Esophagus squamous epithelium (tissue), 4 donors: Measurements from ENCODE around the gene AHDC1.

Source experiments
- POLR2A ChIP-seq, 4 donors: fragments of 450-650 bp; IDR thresholded peaks; one replicate each; pipeline ENCODE4 v1.6.1; 2017; ENCODE audit warnings: antibody characterized with exemption in 4 of 4, mild to moderate bottlenecking in 4 of 4, moderate library complexity in 3 of 4
- TF ChIP-seq, protein P1 (sequence below), 6 experiments: fragments of 450-650 bp in 4 of 6; fragments of 200-600 bp in 2 of 6; sonication (generic) in 2 of 6; IDR thresholded peaks; one replicate each; pipeline ENCODE4 v1.5.1; 2016 to 2019; ENCODE audit warnings: antibody characterized with exemption in 6 of 6, mild to moderate bottlenecking in 4 of 6, moderate library complexity in 4 of 6

DNA sequence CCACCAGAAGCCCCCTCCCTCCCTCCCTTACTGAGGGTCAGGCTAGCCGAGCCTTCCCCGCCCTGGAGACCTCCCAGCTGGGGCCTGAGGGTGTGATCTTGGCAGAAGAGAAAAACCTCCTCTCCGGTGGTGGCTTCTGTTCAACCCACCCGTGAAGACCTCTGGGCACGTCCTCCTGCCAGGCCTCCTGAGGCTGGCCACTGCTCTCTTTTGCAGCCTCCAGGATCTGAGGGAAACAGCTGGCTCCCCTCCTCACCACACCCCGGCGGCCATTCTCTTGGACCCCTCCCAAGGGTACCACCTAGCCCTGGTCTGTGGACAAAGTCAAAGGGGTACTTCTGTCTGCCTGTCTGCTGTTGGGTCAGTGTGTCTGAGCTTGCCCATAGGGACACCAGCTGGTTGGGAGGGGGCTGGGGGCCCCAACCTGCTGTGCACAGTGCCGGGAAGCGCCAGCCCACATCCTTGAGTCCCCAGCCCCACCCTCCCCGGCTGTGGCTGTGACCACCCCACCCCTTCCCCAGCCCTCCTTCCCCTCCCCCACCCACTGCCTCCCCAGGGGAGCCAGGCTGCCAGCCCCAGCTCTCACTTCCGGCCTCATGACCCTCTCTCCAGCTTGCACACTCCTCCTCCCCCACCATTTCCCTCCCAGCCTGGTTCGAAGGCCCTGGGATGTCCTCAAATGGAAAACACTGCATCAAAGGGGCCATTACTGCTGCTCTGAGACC, 48.1 kb downstream of the AHDC1 start:
- TF ChIP-seq, protein P1, sequence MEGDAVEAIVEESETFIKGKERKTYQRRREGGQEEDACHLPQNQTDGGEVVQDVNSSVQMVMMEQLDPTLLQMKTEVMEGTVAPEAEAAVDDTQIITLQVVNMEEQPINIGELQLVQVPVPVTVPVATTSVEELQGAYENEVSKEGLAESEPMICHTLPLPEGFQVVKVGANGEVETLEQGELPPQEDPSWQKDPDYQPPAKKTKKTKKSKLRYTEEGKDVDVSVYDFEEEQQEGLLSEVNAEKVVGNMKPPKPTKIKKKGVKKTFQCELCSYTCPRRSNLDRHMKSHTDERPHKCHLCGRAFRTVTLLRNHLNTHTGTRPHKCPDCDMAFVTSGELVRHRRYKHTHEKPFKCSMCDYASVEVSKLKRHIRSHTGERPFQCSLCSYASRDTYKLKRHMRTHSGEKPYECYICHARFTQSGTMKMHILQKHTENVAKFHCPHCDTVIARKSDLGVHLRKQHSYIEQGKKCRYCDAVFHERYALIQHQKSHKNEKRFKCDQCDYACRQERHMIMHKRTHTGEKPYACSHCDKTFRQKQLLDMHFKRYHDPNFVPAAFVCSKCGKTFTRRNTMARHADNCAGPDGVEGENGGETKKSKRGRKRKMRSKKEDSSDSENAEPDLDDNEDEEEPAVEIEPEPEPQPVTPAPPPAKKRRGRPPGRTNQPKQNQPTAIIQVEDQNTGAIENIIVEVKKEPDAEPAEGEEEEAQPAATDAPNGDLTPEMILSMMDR (IDR thresholded peaks at IDR 0.05): no peak
- no peak for TF ChIP-seq POLR2A (IDR thresholded peaks at IDR 0.05)
